ENCODE data around the gene SEMA7A.
"Not testable (repeated sequence)": the region's sequence is repeated elsewhere in the genome, so short reads cannot be mapped to it uniquely, and the experiment has no call there.

The SEMA7A gene

GRCh38 chr15:74398183-74398582 lies 35.6 kb downstream of the SEMA7A start:
- no peak for DNase-seq

GRCh38 chr15:74397239-74398068 lies 36.3 kb downstream of the SEMA7A start:
- no peak for DNase-seq

GRCh38 chr15:74396445-74397238 lies 37.1 kb downstream of the SEMA7A start:
- no peak for DNase-seq

- DNase-seq: no peak
Observed at GRCh38 chr15:74396146-74396438, 37.7 kb downstream of the SEMA7A start.

GRCh38 chr15:74395319-74396145 lies 38.2 kb downstream of the SEMA7A start:
- DNase-seq: no peak

- DNase-seq: no peak
Observed at GRCh38 chr15:74394090-74394846, 39.5 kb downstream of the SEMA7A start.

- no peak for DNase-seq
Observed at GRCh38 chr15:74393423-74393822, 40.3 kb downstream of the SEMA7A start.

GRCh38 chr15:74392902-74393301 lies 40.9 kb downstream of the SEMA7A start:
- no peak for DNase-seq

- no peak for DNase-seq
Observed at GRCh38 chr15:74392451-74392830, 41.3 kb downstream of the SEMA7A start.

- no peak for DNase-seq
Observed at GRCh38 chr15:74391582-74392450, 41.9 kb downstream of the SEMA7A start.

- no peak for DNase-seq
Observed at GRCh38 chr15:74390647-74391288, 43.0 kb downstream of the SEMA7A start.

- DNase-seq: not testable (repeated sequence)
Observed at GRCh38 chr15:74390049-74390646, 43.6 kb downstream of the SEMA7A start.

GRCh38 chr15:74389241-74390048 lies 44.3 kb downstream of the SEMA7A start:
- no peak for DNase-seq

- DNase-seq: no peak
Observed at GRCh38 chr15:74388363-74388951, 45.3 kb downstream of the SEMA7A start.

- DNase-seq: no peak
Observed at GRCh38 chr15:74387621-74388362, 46.0 kb downstream of the SEMA7A start.

GRCh38 chr15:74387141-74387541 lies 46.6 kb downstream of the SEMA7A start:
- DNase-seq: no peak

GRCh38 chr15:74386496-74387140 lies 47.1 kb downstream of the SEMA7A start:
- DNase-seq: no peak

GRCh38 chr15:74385733-74386132 lies 48.0 kb downstream of the SEMA7A start:
- DNase-seq: no peak

Measured in NCI-H146 (cell line).